GM18505 (cell line): ENCODE data around the gene TCN1.
A peak's percentile ranks its signal among the peaks of the same experiment; 100 is the strongest.
"Not testable (repeated sequence)": the region's sequence is repeated elsewhere in the genome, so short reads cannot be mapped to it uniquely, and the experiment has no call there.

Experiments
- ATAC-seq: cut with Tn5 transposase; IDR thresholded peaks from one replicate; pipeline ENCODE4 v1.9.1; 2021; ENCODE audit not compliant: unreplicated experiment
- POLR2A ChIP-seq: IDR thresholded peaks from 4 replicates; pipeline ENCODE4 v1.6.1; 2011; ENCODE audit warnings: borderline replicate concordance; ENCODE audit not compliant: insufficient read depth, insufficient read length; ENCODE audit errors: extremely low read depth

TCN1 gene

DNA sequence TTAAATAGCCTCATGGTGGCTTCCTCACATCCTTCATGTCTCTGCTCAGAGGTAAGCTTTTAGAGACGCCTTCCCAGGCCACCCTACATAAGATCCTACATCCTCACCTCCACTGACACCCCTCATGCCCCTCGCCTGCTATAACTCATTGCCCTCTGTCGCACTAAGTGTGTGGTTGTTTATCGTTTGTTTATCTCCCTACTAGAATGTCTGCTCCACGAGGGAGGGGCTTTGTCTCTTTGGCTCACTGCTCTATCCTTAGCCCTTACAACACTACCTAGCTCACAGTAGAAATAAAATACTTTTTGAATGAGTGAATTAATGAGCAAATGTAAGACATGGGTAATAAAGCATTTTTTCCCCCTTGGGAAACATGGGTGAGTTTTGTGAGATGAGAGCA lies 19.7 kb downstream of the TCN1 start:
- no peak for ATAC-seq
- no peak for TF ChIP-seq POLR2A

DNA sequence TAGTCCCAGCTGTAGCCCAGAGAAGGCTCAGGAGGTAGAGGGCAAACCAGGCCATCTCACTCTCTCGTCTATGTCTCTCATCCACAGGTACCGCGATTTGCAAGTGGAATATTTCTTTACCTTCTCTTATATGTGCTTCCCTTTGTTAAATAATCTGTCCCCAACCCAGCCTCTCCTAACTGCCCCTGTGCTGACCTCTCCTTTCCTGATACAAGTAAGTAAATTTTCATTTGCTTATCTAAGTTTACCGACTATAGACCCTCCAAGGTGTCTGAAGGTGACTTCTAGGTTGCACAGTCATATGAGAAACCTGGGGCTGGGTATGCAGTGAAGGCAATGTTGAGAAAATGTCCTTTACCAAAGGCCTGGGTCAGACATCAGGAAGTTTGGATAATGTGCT lies 20.9 kb downstream of the TCN1 start, which contains the start of gene CBLIF:
Gene CBLIF (minus strand): TSS at position 101 of the 400 bp plus-strand sequence. CDS start 46 bp downstream, at position 55.
- no peak for TF ChIP-seq POLR2A
- no peak for ATAC-seq

DNA sequence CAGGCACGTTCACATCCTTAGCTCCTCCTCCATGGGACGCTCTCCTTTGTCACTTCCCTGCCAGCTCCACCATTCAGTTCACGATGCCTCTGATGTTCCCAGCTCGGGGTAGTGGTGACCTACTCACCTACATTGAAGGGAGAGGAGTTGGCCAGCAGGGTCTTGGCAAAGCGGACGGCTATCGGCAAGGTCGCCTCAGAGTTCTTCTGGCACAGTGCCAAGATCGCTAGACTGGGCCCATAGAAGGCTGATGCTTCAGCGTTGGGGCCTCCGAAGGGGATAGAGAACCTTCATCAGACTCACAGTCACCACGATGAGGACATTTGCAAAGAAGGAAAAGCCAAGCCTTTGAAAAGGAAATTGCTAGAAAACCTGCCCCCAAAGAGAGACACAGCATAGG lies 24.0 kb downstream of the TCN1 start:
- TF ChIP-seq POLR2A: no peak
- no peak for ATAC-seq

DNA sequence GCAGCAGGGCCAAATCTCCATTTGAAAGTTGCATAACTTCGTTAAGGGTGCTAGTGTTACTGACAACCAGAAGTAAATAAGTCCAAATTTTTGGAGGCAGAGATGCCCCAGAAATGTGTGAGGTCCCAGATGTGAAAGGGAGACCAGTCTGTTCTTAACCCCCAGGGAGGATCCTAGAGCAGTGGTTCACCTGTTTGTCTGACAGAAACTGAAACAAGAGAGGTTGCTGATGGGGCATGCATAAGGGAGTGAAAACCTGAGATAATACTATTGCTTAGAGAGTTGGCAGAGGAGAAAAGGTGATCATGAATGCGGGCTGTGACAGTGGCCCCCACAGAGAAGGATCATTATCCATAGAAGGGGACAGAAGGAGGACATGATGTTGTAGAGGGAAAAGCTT lies 24.8 kb downstream of the TCN1 start:
- ATAC-seq: no peak
- TF ChIP-seq POLR2A: no peak

DNA sequence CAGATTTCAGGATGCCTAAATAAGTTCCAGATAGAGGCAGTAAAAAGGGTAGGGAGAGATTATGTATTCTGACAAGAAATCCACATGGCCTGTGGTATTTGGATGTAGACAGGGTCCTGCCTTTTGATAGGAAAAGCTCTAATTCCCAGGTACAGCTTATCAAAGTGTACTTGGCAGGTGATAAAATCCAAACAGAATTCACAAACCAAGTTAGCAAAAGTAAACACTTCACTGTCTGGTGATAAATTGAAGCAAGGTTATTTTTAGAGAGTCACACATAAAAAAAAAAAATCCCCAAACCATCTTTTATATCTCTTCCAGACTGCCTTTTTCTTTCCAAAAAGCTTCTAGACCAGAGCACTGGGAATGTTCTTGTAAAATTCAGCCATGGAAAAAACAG lies 26.7 kb downstream of the TCN1 start:
- TF ChIP-seq POLR2A: no peak
- no peak for ATAC-seq

DNA sequence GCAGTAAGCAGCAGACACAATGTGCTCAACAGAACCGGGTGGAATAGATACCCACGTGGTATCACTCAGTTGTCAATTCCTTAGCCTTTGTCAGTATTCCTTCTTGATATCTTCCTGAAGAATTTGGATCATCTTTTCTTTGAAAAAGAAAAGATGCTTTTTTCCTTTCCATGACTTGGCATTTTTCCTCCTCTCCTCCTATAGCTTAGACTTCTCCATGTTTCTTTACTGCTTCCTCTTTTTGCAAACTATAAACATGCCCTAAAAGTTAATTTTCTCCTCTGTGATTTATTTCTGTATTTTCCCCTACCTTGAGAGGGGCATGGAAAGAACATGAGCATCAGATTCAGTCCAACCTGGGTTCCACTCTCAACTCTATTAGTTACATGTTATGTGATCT lies 32.7 kb downstream of the TCN1 start:
- ATAC-seq: no peak
- no peak for TF ChIP-seq POLR2A

DNA sequence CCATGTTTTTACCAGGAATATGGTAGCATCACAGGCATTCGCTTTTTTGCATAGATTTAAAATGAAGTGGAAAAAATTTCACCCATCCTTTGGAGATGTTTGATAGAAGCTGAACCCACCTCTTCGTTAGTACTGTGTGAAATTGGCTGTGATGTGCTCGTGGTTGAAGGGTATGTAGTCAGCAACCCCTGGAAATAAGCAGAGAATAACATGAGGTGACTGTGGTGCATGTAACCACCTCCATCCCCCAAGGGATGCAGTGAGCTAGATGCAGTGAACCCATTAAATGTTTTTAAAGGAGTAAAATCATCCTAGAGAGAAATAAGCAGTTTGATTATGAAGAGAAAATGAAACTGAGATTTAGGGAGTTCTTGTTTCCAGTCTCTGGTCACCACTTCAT lies 36.9 kb downstream of the TCN1 start:
- ATAC-seq: no peak

DNA sequence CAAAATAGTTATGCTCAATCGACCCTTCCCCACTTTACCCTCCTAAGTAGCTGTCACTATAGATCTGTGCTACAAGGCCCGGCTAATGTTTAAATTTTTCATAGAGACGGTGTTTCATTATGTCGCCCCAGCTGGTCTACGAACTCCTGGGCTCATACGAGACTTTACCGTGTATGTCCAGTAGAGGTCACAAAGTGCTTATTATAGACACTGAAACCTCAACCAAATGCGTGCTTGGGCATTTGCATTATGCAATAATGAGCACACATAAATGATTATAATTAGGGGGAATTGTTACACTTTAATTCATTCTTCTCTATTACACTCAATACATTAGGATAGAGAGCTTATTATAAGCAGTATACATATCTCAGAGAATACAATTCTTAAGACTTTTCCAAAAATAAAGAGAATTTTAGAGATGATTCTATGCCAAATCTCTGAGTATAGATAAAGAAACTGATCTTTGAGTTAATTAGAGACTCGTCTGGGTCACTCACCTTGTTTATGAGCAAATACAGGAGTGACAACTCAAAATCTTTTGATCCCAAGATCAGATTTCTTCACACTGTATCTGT lies 43.2 kb downstream of the TCN1 start:
- TF ChIP-seq POLR2A: no peak
- ATAC-seq: peak; percentile 78

More for the DNA sequence above, 36.9 kb downstream of the TCN1 start:
- no peak for TF ChIP-seq POLR2A

DNA sequence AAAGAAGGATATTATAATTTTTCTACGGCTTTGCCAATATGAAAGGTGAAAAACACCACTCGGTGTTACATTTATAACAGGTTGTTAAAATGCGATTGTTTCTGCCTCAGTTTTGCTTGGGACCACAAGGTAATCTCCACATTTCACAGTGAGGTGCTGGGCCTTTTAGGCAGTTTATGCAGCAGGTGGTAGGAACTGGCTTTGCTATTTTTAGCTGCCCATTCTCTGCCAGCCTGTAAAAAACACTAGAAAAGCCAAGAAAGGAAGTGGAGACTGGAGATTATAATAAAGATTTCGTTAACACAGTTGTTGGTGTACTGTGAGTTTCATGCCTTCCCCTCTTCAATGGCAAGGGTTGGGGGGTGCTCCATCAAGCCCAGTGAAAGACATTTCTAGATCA lies 47.7 kb downstream of the TCN1 start:
- no peak for ATAC-seq

DNA sequence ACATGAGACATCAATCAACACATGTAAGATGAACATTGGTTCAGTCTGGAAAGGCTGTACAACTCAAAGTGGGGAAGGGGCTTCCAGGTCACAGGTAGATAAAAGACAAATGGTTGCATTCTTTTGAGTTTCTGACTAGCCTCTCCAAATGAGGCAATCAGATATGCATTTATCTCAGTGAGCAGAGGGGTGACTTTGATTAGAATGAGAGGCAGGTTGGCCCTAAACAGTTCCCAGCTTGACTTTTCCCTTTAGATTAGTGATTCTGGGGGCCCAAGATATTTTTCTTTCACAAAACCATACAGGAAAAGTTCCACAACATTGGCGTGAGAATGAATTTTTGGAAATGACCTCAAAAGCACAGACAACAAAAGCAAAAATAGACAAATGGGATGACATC lies 49.9 kb downstream of the TCN1 start:
- ATAC-seq: not testable (repeated sequence)

More for the DNA sequence above, 47.7 kb downstream of the TCN1 start:
- TF ChIP-seq POLR2A: no peak

DNA sequence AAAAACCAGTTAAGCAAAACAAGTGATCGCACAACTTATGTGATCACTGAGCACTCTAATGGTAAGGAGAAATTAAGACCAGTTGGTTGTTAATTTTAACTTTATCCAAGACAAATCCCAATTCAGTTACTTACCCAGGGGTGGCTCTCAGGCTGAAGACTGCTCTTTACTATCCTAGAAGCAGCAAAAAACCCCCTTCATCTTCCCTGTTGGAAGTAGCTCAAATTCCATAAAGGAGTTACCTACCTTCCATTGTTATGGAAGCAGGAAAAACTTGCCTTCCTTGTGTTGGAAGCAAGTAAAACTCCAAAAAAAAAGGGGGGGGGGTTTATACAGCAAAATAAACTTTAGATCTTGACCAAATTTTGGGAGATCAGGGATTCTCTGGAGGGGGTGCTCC lies 50.5 kb downstream of the TCN1 start:
- no peak for ATAC-seq
- TF ChIP-seq POLR2A: no peak

DNA sequence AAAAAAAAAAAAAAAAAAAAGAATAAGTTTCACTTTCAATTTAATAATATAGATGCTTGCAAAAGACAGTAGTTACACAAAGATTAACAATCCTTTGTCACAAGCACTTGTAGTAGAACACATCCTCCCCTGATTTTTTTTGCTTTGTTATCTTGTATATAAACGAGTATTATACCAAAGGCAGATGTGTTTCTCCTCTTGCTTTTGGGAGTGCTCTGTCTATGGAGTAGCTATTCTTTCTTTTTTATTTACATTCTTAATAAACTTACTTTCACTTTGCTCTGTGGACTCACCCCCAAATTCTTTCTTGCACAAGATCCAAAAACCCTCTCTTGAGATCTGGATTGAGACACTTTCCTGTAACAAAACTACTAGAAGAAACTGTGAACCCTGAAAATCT lies 52.3 kb downstream of the TCN1 start:
- no peak for ATAC-seq
- no peak for TF ChIP-seq POLR2A

DNA sequence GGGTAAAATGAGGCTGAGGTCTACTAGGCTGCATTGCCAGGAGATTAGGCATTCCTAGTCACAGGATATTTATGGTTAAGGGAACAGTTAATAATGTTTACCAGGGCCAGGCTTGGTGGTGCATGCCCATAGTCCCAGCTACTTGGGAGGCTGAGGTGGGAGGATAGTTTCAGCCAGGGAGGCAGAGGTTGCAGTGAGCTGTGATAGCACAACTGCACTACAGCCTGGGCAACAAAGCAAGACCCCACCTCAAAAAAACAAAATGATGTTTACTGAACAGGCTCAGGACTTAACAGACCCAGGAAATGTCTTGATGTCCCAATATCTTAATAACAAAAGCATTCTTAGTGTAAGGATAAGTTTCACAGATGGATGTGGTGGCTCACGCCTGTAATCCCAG lies 52.9 kb downstream of the TCN1 start:
- TF ChIP-seq POLR2A: no peak
- ATAC-seq: no peak

DNA sequence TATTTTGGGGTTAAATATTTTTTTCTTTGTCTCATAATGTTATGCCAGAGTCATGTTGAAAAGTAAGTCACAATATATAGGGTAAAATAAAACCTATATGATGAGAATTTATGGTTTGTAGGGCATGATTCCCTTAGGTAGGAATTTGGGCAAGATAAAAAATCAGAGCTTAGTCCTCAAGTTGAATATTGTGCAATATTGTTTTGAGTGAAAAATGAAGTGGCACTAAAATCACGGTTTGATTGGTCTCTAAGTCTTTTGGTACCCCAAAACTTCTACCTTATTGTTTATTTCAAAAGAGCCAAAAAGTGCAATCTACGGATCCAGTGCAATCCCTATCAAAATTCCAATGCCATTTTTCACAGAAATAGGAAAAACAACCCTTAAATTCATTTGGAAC lies 54.1 kb downstream of the TCN1 start:
- ATAC-seq: no peak
- TF ChIP-seq POLR2A: no peak

DNA sequence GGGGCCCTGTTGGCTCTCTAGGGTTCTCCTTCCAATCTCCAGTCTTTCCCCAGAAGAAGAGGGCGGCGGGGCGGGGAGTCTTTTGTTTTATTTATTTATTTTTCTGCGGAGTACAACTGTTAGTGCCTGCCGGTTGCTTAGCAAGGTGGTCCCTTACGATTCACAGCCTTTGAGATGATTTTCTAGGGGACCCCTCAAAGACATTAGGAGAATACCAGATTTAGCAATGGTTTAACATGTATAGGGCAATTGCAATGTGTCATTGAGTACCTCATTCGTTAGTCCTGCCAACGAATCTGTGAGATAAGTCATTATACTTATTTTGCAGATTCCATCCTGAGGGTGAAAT lies 55.4 kb downstream of the TCN1 start:
- ATAC-seq: no peak
- TF ChIP-seq POLR2A: no peak
